K562 (cell line): ENCODE measurements around the gene FTH1. TPM values are rescaled to one million over a fixed set of nuclear protein-coding genes. Genes with fewer than 3 reads are reported as not detected.

Source experiments
- BRD4 ChIP-seq: fragments of 200-600 bp; sonication (generic); IDR thresholded peaks from 2 replicates; pipeline ENCODE4 v1.6.1; 2017; ENCODE audit warnings: inconsistent platforms
- CBX1 ChIP-seq: sonication (generic); IDR thresholded peaks from 2 replicates; pipeline ENCODE4 v1.6.1; 2016; ENCODE audit warnings: antibody characterized with exemption, low read depth, mild to moderate bottlenecking
- ETV6 ChIP-seq, 3 experiments: fragments of 150-350 bp in 1 of 3; sonication (generic) in 1 of 3; formaldehyde crosslinking in 1 of 3; IDR thresholded peaks; 2 replicates each; pipeline versions ENCODE4 v1.6.1 to v1.8.0; 2014 to 2022; ENCODE audit warnings: borderline replicate concordance in 2 of 3, low read depth in 2 of 3, antibody characterized with exemption in 1 of 3, low read length in 1 of 3, mild to moderate bottlenecking in 1 of 3, missing genetic modification reagents in 1 of 3
- EWSR1 ChIP-seq: fragments of 450-650 bp; IDR thresholded peaks from 2 replicates; pipeline ENCODE4 v1.6.1; 2018; ENCODE audit warnings: borderline replicate concordance, mild to moderate bottlenecking, low read depth, moderate library complexity; ENCODE audit not compliant: partially characterized antibody
- FOXK2 ChIP-seq, 2 experiments: fragments of 450-650 bp; IDR thresholded peaks in 1 of 2; conservative IDR thresholded peaks in 1 of 2; 2 replicates each; pipeline ENCODE4 v1.6.1; 2016; ENCODE audit warnings: low read depth in 2 of 2, mild to moderate bottlenecking in 1 of 2
- GABPB1 ChIP-seq: sonication (generic); formaldehyde crosslinking; IDR thresholded peaks from 2 replicates; pipeline ENCODE4 v1.8.0; 2022; ENCODE audit warnings: mild to moderate bottlenecking, missing genetic modification reagents
- HDAC8 ChIP-seq: fragments of 450-650 bp; IDR thresholded peaks from 2 replicates; pipeline ENCODE4 v1.6.1; 2016; ENCODE audit warnings: mild to moderate bottlenecking, missing genetic modification characterization, moderate library complexity, missing compliant biosample characterization
- HINFP ChIP-seq: fragments of 450-650 bp; conservative IDR thresholded peaks from 2 replicates; pipeline ENCODE4 v1.6.1; 2016; ENCODE audit warnings: missing genetic modification characterization, low read depth, mild to moderate bottlenecking, control low read depth, missing compliant biosample characterization
- NELFE ChIP-seq: IDR thresholded peaks from 2 replicates; pipeline ENCODE4 v1.6.1; 2011; ENCODE audit warnings: mild to moderate bottlenecking; ENCODE audit not compliant: insufficient read depth, insufficient read length
- PCBP1 ChIP-seq: fragments of 200-400 bp; formaldehyde crosslinking; IDR thresholded peaks from 2 replicates; pipeline ENCODE4 v1.6.1; 2018; ENCODE audit warnings: mild to moderate bottlenecking, low read depth, low read length; ENCODE audit not compliant: poor library complexity, severe bottlenecking
- PHF20 ChIP-seq: fragments of 450-650 bp; IDR thresholded peaks from 2 replicates; pipeline ENCODE4 v1.6.1; 2018; ENCODE audit not compliant: partially characterized antibody
- PTRF ChIP-seq: fragments of 450-650 bp; IDR thresholded peaks from 2 replicates; pipeline ENCODE4 v1.6.1; 2016; ENCODE audit warnings: mild to moderate bottlenecking, missing genetic modification characterization, missing compliant biosample characterization
- RFX7 ChIP-seq: fragments of 250-450 bp; sonication (Bioruptor Pico); IDR thresholded peaks from 2 replicates; pipeline ENCODE4 v1.5.1; 2021; ENCODE audit warnings: mild to moderate bottlenecking
- SETDB1 ChIP-seq: IDR thresholded peaks from one replicate; pipeline ENCODE4 v1.6.1; 2012; ENCODE audit warnings: low read length, control low read depth, inconsistent platforms
- SREBF2 ChIP-seq: sonication (generic); formaldehyde crosslinking; IDR thresholded peaks from 2 replicates; pipeline ENCODE4 v1.4.0; 2020; ENCODE audit warnings: mild to moderate bottlenecking, missing genetic modification reagents
- ZFX ChIP-seq: sonication (generic); formaldehyde crosslinking; IDR thresholded peaks from 2 replicates; pipeline ENCODE4 v1.8.0; 2022; ENCODE audit warnings: mild to moderate bottlenecking, missing genetic modification reagents, moderate library complexity
- ZNF263 ChIP-seq: sonication (generic); formaldehyde crosslinking; IDR thresholded peaks from 2 replicates; pipeline ENCODE4 v1.8.0; 2022; ENCODE audit warnings: mild to moderate bottlenecking, missing genetic modification reagents, borderline replicate concordance
- ZNF280B ChIP-seq: fragments of 250-450 bp; sonication (Bioruptor Pico); IDR thresholded peaks from 2 replicates; pipeline ENCODE4 v1.5.1; 2021; ENCODE audit warnings: mild to moderate bottlenecking
- ZNF316 ChIP-seq: fragments of 450-650 bp; IDR thresholded peaks from 2 replicates; pipeline ENCODE4 v1.6.1; 2016
- ZNF511 ChIP-seq: sonication (generic); formaldehyde crosslinking; IDR thresholded peaks from 2 replicates; pipeline ENCODE4 v1.8.0; 2022; ENCODE audit warnings: mild to moderate bottlenecking, missing genetic modification reagents
- ZNF639 ChIP-seq, 2 experiments: fragments of 200-800 bp in 1 of 2; sonication (Bioruptor generic) in 1 of 2; sonication (generic) in 1 of 2; formaldehyde crosslinking in 1 of 2; IDR thresholded peaks in 1 of 2; conservative IDR thresholded peaks in 1 of 2; 2 replicates each; pipeline versions ENCODE4 v1.5.0 to v1.6.1; 2016 to 2020; ENCODE audit warnings: missing compliant biosample characterization in 1 of 2, missing genetic modification characterization in 1 of 2, missing genetic modification reagents in 1 of 2
- ZSCAN32 ChIP-seq: fragments of 450-650 bp; formaldehyde crosslinking; IDR thresholded peaks from 2 replicates; pipeline ENCODE4 v1.4.0; 2020; ENCODE audit warnings: mild to moderate bottlenecking, moderate library complexity
- polyA plus RNA-seq, 8 experiments: library from polyadenylated mRNA; depleted of rRNA in 4 of 8; stranded (reverse) in 5 of 8; unstranded in 3 of 8; fragments of >200 nt; fragmentation: Nextera tagmentation in 2 of 8; fragmentation: Illumina TruSeq in 1 of 8; extraction: Ambion mirVana in 2 of 8; extraction: Trizol in 1 of 8; gene quantifications; 2 replicates each; pipeline versions ENCODE4 v1.2.1 to v1.2.3, GENCODE V29; 2011 to 2014; ENCODE audit warnings: inconsistent platforms in 1 of 8, missing spikeins in 1 of 8
- total RNA-seq, 7 experiments: library from RNA; depleted of rRNA in 6 of 7; stranded (reverse); fragments of >200 nt in 6 of 7; fragmentation: Illumina TruSeq in 2 of 7; extraction: Trizol in 2 of 7; gene quantifications; 2 replicates each; pipeline versions ENCODE4 v1.2.1 to v1.2.3, GENCODE V29; 2011 to 2021; ENCODE audit warnings: low replicate concordance in 1 of 7

Gene FTH1
- total and polyA plus RNA-seq, 9 of the 15 experiments (the other 6 are each of a cell fraction or from before 2014, with no cell fraction given), result 370 to 3,146 (median 802) TPM

- TF ChIP-seq HINFP (tag) (peak; percentile 56), PTRF (0 out of 2 replicates have a peak, but pooled peaks have one; percentile 8), ZNF280B (CRISPR knock-in tag) (no peak), FOXK2 (conservative IDR thresholded peaks at IDR 0.05 in 1 of 2, IDR thresholded peaks at IDR 0.05 in 1 of 2; ENCODE audit: low read depth in 2 of 2) (no peak), PHF20 (no peak), SREBF2 (no peak), ZNF263 (CRISPR knock-in tag) (no peak), ETV6 (IDR thresholded peaks at IDR 0.05; ENCODE audit: borderline replicate concordance in 1 of 2, low read depth in 2 of 2, low read length in 1 of 2) (no peak), ETV6 (CRISPR knock-in tag; IDR thresholded peaks at IDR 0.05; ENCODE audit: borderline replicate concordance) (no peak), GABPB1 (CRISPR knock-in tag) (no peak), BRD4 (no peak; the same call in 1 of the 2 replicates), HDAC8 (0 out of 2 replicates have a peak, but pooled peaks have one; percentile 48), ZFX (CRISPR knock-in tag) (peak; percentile 42; the same call in 1 of the 2 replicates), ZSCAN32 (CRISPR knock-in tag) (peak; percentile 96), PCBP1 (no peak), ZNF639 (CRISPR knock-in tag; conservative IDR thresholded peaks at IDR 0.05 in 1 of 2, IDR thresholded peaks at IDR 0.05 in 1 of 2) (peak in 1 of 2 experiments; percentile 77; a peak in 1 of 4 replicates), ZNF511 (CRISPR knock-in tag) (no peak), RFX7 (no peak), SETDB1 (no peak), EWSR1 (no peak), NELFE (no peak), ZNF316 (no peak), CBX1 (no peak)
These were observed 5.4 kb upstream of the FTH1 start (continued) for GRCh38 chr11:61972672-61973475.
